ENCODE data around the gene PCNX2. TPM values are rescaled to one million over a fixed set of nuclear protein-coding genes. Genes with fewer than 3 reads are reported as not detected.

PCNX2 gene
- total and polyA plus RNA-seq, 2 experiments from 2014 or later, result 42.9 to 88.3 TPM

DNA sequence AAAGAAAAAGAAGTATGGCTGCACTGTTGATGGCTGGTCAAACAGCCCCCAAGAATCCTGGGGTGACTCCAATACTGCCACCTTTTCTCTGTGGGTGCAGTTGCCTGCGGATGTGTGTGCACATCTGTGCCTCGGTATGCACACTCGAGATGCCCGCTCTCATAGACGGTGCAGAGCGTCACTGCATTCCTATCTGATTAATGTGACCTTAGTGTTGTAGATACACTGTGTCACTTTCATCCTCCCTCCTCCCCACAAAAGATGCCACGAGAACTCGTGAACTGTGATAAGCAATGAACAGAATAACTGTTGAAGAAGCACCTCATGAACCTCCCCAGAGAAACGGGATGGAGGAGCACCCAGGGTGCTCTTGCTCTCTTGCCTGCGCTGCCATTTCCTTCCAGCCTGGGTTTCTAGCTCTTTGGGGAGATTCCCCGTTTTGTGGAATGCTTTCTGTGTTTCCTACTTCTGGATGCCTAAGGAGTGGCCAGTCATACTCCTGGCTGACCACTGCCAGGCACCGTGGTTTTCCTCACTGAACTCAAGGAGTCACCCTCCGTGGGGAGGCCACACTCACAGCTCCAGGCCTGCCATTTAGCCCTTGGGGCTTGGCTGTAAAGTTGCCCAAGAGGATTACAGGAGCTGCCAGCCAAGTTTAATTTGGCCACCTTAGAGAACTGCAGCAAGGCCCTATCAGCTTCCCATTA is 313.1 kb downstream of the PCNX2 start:
- peaks cover 24% of the 10 kb centered on the region for H3K36me3 Mint-ChIP-seq (ENCODE audit: low read depth)
- no peaks in the 10 kb centered on the region for H3K9me3 Mint-ChIP-seq
- H3K4me1 ChIP-seq (ENCODE audit: insufficient read depth), result peaks cover 5% of the 10 kb centered on the region
- H3K4me3 Mint-ChIP-seq, result no peak overlapping the region
- no peak overlapping the region for H3K27ac Mint-ChIP-seq
- TF ChIP-seq EZH2 (IDR thresholded peaks at IDR 0.05; ENCODE audit: low read depth, unreplicated experiment) (no peak), JUNB (IDR thresholded peaks at IDR 0.05; ENCODE audit: unreplicated experiment) (no peak), EZH2phosphoT487 (IDR thresholded peaks at IDR 0.05; ENCODE audit: unreplicated experiment) (no peak), ZNF114 (CRISPR knock-in tag; IDR thresholded peaks at IDR 0.05) (no peak), POLR2AphosphoS5 (IDR thresholded peaks at IDR 0.05; ENCODE audit: low read depth) (no peak), STAT1 (IDR thresholded peaks at IDR 0.05; ENCODE audit: unreplicated experiment) (no peak), ZNF331 (CRISPR knock-in tag; IDR thresholded peaks at IDR 0.05; ENCODE audit: low read depth) (no peak), NANOG (IDR thresholded peaks at IDR 0.05; ENCODE audit: borderline replicate concordance) (no peak), CREB1 (CRISPR knock-in tag; IDR thresholded peaks at IDR 0.05; ENCODE audit: low read depth) (no peak)
- TF ChIP-seq, protein P1, sequence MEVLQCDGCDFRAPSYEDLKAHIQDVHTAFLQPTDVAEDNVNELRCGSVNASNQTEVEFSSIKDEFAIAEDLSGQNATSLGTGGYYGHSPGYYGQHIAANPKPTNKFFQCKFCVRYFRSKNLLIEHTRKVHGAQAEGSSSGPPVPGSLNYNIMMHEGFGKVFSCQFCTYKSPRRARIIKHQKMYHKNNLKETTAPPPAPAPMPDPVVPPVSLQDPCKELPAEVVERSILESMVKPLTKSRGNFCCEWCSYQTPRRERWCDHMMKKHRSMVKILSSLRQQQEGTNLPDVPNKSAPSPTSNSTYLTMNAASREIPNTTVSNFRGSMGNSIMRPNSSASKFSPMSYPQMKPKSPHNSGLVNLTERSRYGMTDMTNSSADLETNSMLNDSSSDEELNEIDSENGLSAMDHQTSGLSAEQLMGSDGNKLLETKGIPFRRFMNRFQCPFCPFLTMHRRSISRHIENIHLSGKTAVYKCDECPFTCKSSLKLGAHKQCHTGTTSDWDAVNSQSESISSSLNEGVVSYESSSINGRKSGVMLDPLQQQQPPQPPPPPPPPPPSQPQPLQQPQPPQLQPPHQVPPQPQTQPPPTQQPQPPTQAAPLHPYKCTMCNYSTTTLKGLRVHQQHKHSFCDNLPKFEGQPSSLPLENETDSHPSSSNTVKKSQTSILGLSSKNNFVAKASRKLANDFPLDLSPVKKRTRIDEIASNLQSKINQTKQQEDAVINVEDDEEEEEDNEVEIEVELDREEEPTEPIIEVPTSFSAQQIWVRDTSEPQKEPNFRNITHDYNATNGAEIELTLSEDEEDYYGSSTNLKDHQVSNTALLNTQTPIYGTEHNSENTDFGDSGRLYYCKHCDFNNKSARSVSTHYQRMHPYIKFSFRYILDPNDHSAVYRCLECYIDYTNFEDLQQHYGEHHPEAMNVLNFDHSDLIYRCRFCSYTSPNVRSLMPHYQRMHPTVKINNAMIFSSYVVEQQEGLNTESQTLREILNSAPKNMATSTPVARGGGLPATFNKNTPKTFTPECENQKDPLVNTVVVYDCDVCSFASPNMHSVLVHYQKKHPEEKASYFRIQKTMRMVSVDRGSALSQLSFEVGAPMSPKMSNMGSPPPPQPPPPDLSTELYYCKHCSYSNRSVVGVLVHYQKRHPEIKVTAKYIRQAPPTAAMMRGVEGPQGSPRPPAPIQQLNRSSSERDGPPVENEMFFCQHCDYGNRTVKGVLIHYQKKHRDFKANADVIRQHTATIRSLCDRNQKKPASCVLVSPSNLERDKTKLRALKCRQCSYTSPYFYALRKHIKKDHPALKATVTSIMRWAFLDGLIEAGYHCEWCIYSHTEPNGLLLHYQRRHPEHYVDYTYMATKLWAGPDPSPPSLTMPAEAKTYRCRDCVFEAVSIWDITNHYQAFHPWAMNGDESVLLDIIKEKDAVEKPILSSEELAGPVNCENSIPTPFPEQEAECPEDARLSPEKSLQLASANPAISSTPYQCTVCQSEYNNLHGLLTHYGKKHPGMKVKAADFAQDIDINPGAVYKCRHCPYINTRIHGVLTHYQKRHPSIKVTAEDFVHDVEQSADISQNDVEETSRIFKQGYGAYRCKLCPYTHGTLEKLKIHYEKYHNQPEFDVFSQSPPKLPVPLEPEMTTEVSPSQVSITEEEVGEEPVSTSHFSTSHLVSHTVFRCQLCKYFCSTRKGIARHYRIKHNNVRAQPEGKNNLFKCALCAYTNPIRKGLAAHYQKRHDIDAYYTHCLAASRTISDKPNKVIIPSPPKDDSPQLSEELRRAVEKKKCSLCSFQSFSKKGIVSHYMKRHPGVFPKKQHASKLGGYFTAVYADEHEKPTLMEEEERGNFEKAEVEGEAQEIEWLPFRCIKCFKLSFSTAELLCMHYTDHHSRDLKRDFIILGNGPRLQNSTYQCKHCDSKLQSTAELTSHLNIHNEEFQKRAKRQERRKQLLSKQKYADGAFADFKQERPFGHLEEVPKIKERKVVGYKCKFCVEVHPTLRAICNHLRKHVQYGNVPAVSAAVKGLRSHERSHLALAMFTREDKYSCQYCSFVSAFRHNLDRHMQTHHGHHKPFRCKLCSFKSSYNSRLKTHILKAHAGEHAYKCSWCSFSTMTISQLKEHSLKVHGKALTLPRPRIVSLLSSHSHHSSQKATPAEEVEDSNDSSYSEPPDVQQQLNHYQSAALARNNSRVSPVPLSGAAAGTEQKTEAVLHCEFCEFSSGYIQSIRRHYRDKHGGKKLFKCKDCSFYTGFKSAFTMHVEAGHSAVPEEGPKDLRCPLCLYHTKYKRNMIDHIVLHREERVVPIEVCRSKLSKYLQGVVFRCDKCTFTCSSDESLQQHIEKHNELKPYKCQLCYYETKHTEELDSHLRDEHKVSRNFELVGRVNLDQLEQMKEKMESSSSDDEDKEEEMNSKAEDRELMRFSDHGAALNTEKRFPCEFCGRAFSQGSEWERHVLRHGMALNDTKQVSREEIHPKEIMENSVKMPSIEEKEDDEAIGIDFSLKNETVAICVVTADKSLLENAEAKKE (CRISPR knock-in tag; IDR thresholded peaks at IDR 0.05), result no peak
- TF ChIP-seq, protein P2, sequence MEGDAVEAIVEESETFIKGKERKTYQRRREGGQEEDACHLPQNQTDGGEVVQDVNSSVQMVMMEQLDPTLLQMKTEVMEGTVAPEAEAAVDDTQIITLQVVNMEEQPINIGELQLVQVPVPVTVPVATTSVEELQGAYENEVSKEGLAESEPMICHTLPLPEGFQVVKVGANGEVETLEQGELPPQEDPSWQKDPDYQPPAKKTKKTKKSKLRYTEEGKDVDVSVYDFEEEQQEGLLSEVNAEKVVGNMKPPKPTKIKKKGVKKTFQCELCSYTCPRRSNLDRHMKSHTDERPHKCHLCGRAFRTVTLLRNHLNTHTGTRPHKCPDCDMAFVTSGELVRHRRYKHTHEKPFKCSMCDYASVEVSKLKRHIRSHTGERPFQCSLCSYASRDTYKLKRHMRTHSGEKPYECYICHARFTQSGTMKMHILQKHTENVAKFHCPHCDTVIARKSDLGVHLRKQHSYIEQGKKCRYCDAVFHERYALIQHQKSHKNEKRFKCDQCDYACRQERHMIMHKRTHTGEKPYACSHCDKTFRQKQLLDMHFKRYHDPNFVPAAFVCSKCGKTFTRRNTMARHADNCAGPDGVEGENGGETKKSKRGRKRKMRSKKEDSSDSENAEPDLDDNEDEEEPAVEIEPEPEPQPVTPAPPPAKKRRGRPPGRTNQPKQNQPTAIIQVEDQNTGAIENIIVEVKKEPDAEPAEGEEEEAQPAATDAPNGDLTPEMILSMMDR (conservative IDR thresholded peaks at IDR 0.05; ENCODE audit: low read depth in 2 of 2), result no peak
- TF ChIP-seq, protein P3, sequence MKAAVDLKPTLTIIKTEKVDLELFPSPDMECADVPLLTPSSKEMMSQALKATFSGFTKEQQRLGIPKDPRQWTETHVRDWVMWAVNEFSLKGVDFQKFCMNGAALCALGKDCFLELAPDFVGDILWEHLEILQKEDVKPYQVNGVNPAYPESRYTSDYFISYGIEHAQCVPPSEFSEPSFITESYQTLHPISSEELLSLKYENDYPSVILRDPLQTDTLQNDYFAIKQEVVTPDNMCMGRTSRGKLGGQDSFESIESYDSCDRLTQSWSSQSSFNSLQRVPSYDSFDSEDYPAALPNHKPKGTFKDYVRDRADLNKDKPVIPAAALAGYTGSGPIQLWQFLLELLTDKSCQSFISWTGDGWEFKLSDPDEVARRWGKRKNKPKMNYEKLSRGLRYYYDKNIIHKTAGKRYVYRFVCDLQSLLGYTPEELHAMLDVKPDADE (IDR thresholded peaks at IDR 0.05), result no peak
- TF ChIP-seq, protein P4, sequence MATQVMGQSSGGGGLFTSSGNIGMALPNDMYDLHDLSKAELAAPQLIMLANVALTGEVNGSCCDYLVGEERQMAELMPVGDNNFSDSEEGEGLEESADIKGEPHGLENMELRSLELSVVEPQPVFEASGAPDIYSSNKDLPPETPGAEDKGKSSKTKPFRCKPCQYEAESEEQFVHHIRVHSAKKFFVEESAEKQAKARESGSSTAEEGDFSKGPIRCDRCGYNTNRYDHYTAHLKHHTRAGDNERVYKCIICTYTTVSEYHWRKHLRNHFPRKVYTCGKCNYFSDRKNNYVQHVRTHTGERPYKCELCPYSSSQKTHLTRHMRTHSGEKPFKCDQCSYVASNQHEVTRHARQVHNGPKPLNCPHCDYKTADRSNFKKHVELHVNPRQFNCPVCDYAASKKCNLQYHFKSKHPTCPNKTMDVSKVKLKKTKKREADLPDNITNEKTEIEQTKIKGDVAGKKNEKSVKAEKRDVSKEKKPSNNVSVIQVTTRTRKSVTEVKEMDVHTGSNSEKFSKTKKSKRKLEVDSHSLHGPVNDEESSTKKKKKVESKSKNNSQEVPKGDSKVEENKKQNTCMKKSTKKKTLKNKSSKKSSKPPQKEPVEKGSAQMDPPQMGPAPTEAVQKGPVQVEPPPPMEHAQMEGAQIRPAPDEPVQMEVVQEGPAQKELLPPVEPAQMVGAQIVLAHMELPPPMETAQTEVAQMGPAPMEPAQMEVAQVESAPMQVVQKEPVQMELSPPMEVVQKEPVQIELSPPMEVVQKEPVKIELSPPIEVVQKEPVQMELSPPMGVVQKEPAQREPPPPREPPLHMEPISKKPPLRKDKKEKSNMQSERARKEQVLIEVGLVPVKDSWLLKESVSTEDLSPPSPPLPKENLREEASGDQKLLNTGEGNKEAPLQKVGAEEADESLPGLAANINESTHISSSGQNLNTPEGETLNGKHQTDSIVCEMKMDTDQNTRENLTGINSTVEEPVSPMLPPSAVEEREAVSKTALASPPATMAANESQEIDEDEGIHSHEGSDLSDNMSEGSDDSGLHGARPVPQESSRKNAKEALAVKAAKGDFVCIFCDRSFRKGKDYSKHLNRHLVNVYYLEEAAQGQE (IDR thresholded peaks at IDR 0.05; ENCODE audit: unreplicated experiment), result no peak
- no peak overlapping the region for H3K4me2 ChIP-seq
- no peaks in the 10 kb centered on the region for H3K27me3 ChIP-seq (ENCODE audit: insufficient read depth)
- H3K79me2 ChIP-seq (replicated peaks; ENCODE audit: insufficient read depth), result no peaks in the 10 kb centered on the region
- no peaks in the 10 kb centered on the region for H3F3A ChIP-seq (replicated peaks; ENCODE audit: low read depth)
- no peaks in the 10 kb centered on the region for H3K9me2 ChIP-seq (ENCODE audit: insufficient read depth)
- H2AFZ ChIP-seq, result no peak overlapping the region
- 0 out of 2 replicates have a peak, but pooled peaks cover 6% of the 10 kb centered on the region for H4K20me1 ChIP-seq (replicated peaks; ENCODE audit: insufficient read depth)
- H3K36me3 ChIP-seq (ENCODE audit: insufficient read depth), result no peaks in the 10 kb centered on the region
- H3K27ac ChIP-seq (ENCODE audit: low read depth), result no peak overlapping the region
- no peak overlapping the region for H3K4me3 ChIP-seq
- no peak for ATAC-seq
- no peak for DNase-seq (ENCODE audit: low spot score)
- H3K27me3 Mint-ChIP-seq (ENCODE audit: insufficient read depth, low read depth, poor library complexity), result peaks cover 7% of the 10 kb centered on the region
- H3K4me1 Mint-ChIP-seq, result peaks cover 10% of the 10 kb centered on the region
